HAP-1 (cell line): ENCODE data around the gene TSPEAR.
"Not testable (repeated sequence)": the region's sequence is repeated elsewhere in the genome, so short reads cannot be mapped to it uniquely, and the experiment has no call there.

Experiments used
- DNase-seq, 2 experiments: peaks; one replicate each; pipeline ENCODE4 v3.0.0-alpha.2; 2016 to 2020; ENCODE audit warnings: low spot score in 2 of 2
- H3K27me3 ChIP-seq: fragments of 250-450 bp; sonication (Bioruptor Pico); 2 replicates; pipeline ENCODE4 v1.5.1; 2020; ENCODE audit warnings: low read depth, mild to moderate bottlenecking, moderate library complexity
- H3K36me3 ChIP-seq: fragments of 250-450 bp; sonication (Bioruptor Pico); replicated peaks from 2 replicates; pipeline ENCODE4 v1.5.1; 2020; ENCODE audit warnings: mild to moderate bottlenecking
- H3K4me1 ChIP-seq: fragments of 250-450 bp; sonication (Bioruptor Pico); 2 replicates; pipeline ENCODE4 v1.5.1; 2020; ENCODE audit warnings: mild to moderate bottlenecking
- H3K4me3 ChIP-seq: fragments of 250-450 bp; sonication (Bioruptor Pico); 2 replicates; pipeline ENCODE4 v1.5.1; 2020; ENCODE audit warnings: mild to moderate bottlenecking, moderate library complexity
- H3K9me3 ChIP-seq: fragments of 250-450 bp; sonication (Bioruptor Pico); 2 replicates; pipeline ENCODE4 v1.5.1; 2020; ENCODE audit warnings: mild to moderate bottlenecking, moderate library complexity
- in situ Hi-C: fragments of 300-500 bp; cut with MboI; formaldehyde crosslinking; loops from 3 replicates; pipeline ENCODE4 v1.14.3; 2020; ENCODE audit warnings: low sequenced_read_pairs, inconsistent platforms, mixed read lengths

TSPEAR gene

DNA sequence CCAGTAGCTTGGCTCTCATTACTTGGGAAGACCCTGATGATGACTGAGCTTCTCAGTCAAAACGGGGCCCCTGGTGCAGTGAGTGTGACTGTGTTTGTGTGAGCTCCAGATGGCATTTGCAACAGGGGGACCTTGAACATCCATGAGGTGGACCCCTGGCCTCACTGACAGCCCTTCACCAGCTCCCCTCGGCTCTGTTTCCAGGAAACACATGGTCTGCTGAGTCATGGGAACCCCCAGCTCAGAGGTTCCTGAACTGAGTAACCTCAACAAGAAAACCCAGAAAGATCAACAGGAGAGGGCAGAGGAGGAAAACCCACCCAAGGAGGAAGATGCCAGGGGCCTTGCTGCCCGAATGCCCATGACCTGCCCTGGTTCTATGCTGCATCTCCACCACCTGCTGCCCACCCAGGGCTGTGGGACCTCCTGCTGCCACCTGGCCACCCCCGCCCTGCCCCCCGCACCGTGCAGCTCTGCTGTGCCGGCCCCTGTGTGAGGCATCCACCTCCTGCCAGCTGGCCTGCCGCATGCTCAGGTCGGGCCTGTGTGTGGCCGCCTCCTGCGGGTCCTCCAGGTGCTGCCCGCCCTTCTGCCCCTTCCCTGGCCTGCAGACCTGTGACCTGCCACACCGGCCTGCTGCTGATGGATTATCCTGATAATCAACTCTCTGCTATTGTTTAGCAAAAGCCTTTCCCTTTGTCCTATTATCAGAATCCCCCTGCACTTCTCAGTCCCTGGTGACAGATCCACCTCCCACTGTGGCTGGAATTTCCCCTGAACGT is 25.2 kb downstream of the TSPEAR start:
- Histone ChIP-seq H3K4me1 (no peaks in the 10 kb centered on the region), H3K4me3 (no peak overlapping the region), H3K27me3 (no peaks in the 10 kb centered on the region), H3K36me3 (no peaks in the 10 kb centered on the region), H3K9me3 (no peaks in the 10 kb centered on the region)
- in situ Hi-C loops = no loop called here
- no peak for DNase-seq

DNA sequence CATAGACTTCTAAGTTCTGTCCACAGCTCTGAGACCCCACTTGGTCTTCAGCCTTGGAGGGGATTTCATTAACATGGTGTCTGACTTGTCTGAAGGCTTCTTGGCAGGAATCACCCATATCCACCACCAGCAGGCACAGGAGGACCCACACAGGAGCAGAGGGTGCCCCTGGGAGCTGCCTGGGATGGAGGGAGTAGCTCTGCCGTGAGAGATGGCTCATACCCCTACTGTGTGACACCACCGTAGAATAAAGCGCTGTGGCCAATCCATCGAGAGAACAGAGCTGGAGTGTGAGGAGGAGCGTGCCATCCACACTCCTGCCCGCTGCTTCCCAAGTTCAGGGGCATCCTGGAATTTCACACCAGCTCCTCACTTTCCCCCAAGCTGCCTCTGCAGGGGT is 26.3 kb downstream of the TSPEAR start:
- H3K27me3 ChIP-seq, H3K9me3 ChIP-seq, in situ Hi-C loops, H3K4me3 ChIP-seq, DNase-seq, H3K4me1 ChIP-seq, H3K36me3 ChIP-seq: not testable (repeated sequence)

DNA sequence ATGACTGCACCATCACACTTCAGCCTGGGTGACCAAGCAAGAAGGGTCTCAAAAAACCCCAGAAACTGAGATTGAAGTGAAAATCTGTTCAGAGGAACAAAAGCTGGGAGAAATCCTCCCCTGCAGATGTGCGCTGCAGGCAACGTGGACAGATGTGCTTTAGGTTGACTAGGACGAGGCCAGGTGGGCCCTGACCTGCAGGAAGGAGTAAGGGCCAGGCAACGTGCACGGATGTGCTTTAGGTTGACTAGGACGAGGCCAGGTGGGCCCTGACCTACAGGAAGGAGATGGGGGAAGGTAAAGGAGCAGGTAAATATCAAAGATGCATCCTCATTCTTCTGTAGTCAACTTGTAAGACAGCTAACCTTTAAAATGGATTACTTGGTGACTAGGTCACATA is 26.9 kb downstream of the TSPEAR start:
- 0 out of 2 replicates have a peak, but pooled peaks cover 4% of the 10 kb centered on the region for H3K27me3 ChIP-seq
- H3K4me3 ChIP-seq = no peak overlapping the region

DNA sequence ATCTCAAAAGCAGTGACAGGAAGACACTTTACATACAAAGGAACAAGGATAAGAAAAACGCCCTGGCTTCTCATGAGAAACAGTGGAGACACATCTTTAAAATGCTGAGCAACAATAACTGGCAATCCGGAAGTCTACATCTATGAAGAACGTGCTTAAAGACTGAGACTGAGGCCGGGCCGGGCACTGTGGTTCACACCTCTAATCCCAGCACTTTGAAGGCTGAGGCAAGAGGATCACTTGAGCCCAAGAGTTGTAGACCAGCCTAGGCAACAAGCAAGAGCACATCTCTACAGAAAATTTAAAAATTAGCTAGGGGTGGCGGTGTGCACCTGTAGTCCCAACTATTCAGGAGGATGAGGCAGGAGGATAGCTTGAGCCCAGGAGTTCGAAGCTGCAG is 27.3 kb downstream of the TSPEAR start:
- H3K9me3 ChIP-seq = no peaks in the 10 kb centered on the region
- no peaks in the 10 kb centered on the region for H3K36me3 ChIP-seq
- DNase-seq = no peak
- in situ Hi-C loops = no loop called here
- H3K4me1 ChIP-seq = no peaks in the 10 kb centered on the region
- H3K4me3 ChIP-seq = no peak overlapping the region
- 0 out of 2 replicates have a peak, but pooled peaks cover 4% of the 10 kb centered on the region for H3K27me3 ChIP-seq

More for the DNA sequence above, 26.9 kb downstream of the TSPEAR start:
- H3K9me3 ChIP-seq = no peaks in the 10 kb centered on the region
- H3K36me3 ChIP-seq = no peaks in the 10 kb centered on the region
- no peaks in the 10 kb centered on the region for H3K4me1 ChIP-seq
- no peak for DNase-seq
- in situ Hi-C loops = no loop called here

DNA sequence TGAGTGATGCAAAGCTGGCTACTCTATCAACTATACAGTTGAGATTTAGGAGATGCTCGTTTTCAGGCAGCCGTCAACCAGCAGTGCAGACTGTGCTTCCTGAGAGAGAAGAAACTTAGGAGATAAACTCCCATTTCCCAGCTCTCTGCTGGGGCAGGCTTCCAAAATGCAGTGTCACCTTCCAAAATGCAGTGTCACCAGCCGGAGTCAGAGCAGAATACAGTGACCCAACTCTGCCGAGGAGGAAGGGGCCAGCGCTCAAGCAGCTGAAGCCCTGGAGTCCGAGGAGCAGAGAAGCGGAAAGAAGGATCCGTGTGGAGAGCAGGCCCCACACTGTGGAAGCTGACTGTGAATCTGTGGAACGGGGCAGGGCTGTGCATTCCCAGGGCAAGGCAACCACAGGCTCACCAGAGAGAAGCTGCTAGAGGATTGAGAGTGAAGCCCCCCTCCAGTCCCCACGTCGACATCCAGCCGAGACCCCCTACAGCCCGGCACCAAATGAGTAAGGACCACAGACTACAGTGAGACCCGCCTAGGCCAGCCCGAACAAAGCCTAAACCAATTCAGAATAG is 28.7 kb downstream of the TSPEAR start:
- H3K27me3 ChIP-seq = 0 out of 2 replicates have a peak, but pooled peaks cover 4% of the 10 kb centered on the region
- no peaks in the 10 kb centered on the region for H3K36me3 ChIP-seq
- H3K9me3 ChIP-seq = no peaks in the 10 kb centered on the region
- DNase-seq = no peak
- no peaks in the 10 kb centered on the region for H3K4me1 ChIP-seq
- no peak overlapping the region for H3K4me3 ChIP-seq
- in situ Hi-C loops = no loop called here

DNA sequence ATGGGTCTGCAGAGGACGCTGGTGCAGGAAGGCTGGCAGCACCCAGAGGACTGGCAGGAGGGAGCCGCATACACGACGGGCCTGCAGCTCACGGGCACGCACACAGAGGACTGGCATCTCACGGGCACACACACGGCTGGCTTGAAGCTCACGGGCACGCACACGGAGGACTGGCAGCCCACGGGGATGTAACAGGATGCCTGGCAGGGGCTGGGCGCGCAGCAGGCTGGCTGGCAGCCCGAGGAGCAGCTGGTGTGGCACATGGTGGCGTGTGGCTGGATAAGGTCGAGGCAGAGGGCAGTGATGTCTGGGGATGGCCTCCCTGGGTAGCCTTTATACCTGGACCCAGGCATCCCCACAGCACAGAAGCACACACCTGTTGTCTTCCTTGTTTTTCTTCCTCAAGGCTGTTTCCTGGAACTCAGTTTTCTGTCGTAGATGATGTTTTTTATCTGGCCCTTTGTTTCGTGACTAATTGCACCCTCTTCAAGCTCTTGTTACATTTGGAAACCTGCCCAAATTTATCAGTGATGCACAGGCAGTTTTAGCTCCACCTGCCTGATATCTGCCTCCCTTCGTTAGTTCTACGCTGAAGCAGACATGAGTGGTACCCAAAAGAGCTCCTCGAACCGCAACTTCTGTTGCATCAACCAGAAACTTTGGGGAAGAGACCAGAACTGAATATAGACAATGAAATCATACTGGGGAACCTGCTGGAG is 29.4 kb downstream of the TSPEAR start, which contains the start of gene KRTAP12-1:
Gene KRTAP12-1, minus strand, starts transcription at position 303 of the 719 bp plus-strand sequence. Its CDS starts 40 bp downstream, at position 263.
- Histone ChIP-seq H3K4me1 (no peaks in the 10 kb centered on the region), H3K27me3 (0 out of 2 replicates have a peak, but pooled peaks cover 4% of the 10 kb centered on the region), H3K4me3 (no peak within 1 kb of the TSS), H3K36me3 (no peaks in the 10 kb centered on the region), H3K9me3 (no peaks in the 10 kb centered on the region)
- in situ Hi-C loops = no loop called here
- DNase-seq = no peak

DNA sequence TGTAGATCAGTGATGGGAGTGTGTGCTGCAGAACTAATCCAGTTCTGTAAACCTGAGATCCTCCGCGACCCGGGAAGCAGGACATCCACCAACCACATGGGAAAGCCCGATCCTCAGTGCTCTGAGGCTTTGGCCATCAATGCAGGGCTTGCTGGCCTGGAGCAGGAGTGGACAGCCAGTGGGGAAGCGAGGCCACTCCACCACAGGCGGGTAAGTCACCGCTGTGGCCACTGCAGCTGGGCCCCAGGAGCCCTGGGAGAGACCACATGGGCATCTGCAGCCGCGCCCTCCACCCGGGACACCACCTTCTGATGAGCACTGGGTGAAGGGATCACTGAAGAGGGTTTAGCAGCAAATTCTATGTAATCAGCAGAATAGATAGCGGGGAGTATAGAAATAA is 30.2 kb downstream of the TSPEAR start:
- H3K4me1 ChIP-seq = no peaks in the 10 kb centered on the region
- H3K9me3 ChIP-seq = no peaks in the 10 kb centered on the region
- no peak overlapping the region for H3K4me3 ChIP-seq
- H3K27me3 ChIP-seq = peaks cover 10% of the 10 kb centered on the region; the same call in 1 of the 2 replicates
- in situ Hi-C loops = no loop called here
- H3K36me3 ChIP-seq = no peaks in the 10 kb centered on the region
- DNase-seq = no peak

DNA sequence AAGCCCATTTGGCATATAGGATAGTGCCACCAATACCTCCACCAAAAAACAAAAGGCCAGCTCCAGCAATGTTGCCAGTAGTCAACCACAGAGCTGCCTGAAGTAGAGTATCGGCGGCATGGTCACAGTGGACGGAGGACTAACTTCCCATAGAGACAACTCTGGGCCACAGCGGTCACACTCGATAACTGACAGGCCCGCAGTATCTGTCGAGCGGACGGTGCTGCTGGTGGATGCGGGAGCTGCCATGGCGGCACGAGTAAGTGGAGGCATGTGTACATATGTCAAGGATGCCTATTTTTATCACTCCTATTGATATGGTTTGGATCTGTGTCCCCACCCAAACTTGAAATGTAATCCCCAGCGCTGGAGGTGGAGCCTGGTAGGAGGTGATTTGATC is 33.5 kb downstream of the TSPEAR start:
- no peak for DNase-seq
- Histone ChIP-seq H3K27me3 (peaks cover 16% of the 10 kb centered on the region; the same call in 1 of the 2 replicates), H3K4me1 (no peaks in the 10 kb centered on the region), H3K9me3 (peaks cover 3% of the 10 kb centered on the region; the same call in 1 of the 2 replicates), H3K4me3 (no peak overlapping the region), H3K36me3 (no peaks in the 10 kb centered on the region)
- in situ Hi-C loops = no loop called here

DNA sequence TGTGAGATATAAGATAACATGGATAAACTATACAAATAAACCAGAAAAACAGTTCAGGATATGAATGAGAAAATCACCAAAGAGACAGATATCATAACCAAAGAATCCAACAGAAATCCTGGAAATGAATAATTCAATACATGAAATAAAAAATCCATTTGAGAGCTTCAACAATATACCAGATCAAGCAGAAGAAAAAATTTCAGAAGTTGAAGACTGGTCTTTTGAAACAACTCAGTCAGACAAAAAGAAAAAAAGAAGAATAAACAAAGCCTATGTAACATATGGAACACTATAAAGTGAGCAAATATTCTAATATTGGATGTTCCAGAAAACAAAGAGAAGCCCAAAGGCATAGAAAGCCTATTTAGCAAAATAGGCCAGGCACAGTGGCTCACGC is 39.5 kb downstream of the TSPEAR start:
- peaks cover 6% of the 10 kb centered on the region; the same call in 1 of the 2 replicates for H3K9me3 ChIP-seq
- H3K27me3 ChIP-seq = peaks cover 14% of the 10 kb centered on the region; the same call in 1 of the 2 replicates
- H3K4me1 ChIP-seq = no peaks in the 10 kb centered on the region
- no peak overlapping the region for H3K4me3 ChIP-seq
- no peak for DNase-seq
- no peaks in the 10 kb centered on the region for H3K36me3 ChIP-seq
- in situ Hi-C loops = no loop called here

DNA sequence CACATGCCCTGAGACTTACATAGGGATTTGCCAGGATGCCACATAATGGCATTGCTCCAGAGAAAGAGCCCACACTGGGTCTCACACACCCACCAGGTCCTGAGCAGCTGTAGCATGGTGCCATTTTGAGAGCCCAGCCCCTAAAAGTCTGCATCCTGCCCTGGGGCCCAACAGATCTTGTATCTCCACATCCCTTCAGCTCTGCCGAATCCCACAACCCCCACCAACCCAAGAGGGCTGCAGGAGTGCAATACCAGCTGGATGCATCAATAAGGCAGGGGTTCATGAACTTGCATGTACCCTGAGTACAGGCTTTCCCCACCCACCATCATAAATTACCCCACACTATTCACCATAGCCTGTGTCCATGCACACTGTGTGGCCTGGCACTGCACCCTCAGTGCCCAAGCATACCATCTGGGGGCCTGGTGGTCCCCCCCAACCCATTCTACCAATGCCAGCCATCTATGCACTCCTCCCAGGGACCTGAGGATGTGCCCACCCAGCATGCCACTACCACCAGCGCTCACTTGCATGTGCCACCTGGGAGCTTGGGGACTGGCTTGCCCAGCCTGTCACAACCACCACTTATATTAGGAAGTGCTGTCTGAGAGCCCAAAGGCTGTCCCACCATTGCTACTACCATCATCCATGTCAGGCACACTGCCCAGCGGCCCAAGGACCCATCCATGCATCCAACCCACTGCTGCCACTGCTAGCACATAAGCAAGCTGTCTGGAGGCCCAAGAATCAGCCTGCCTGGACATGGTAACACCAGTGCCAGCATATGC is 40.5 kb downstream of the TSPEAR start:
- H3K36me3 ChIP-seq = no peaks in the 10 kb centered on the region

DNA sequence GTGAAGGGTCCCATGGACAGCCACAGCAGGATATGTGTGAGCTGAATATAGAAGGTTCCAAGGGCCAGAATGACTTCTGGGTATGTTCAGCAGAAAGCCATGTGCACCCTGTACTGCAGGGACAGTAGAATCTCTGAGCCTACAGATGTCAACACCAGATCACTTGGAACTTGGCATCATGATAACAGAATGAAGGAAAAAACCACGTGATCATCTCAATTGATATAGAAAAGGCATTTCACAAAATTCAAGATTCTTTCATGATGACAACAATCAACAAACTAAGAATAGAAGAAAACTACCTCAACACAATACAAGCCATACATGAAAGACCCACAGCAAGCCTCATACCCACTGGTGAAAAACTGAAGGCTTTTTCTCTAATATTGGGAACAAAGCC is 43.8 kb downstream of the TSPEAR start:
- no peak for DNase-seq
- in situ Hi-C loops = no loop called here
- Histone ChIP-seq H3K4me1 (no peaks in the 10 kb centered on the region), H3K9me3 (0 out of 2 replicates have a peak, but pooled peaks cover under 1% of the 10 kb centered on the region), H3K4me3 (no peak overlapping the region), H3K27me3 (0 out of 2 replicates have a peak, but pooled peaks cover 2% of the 10 kb centered on the region), H3K36me3 (no peaks in the 10 kb centered on the region)

More for the DNA sequence above, 40.5 kb downstream of the TSPEAR start:
- no peak for DNase-seq
- no peaks in the 10 kb centered on the region for H3K4me1 ChIP-seq
- in situ Hi-C loops = no loop called here
- H3K9me3 ChIP-seq = peaks cover 6% of the 10 kb centered on the region; the same call in 1 of the 2 replicates
- H3K27me3 ChIP-seq = peaks cover 7% of the 10 kb centered on the region; the same call in 1 of the 2 replicates
- H3K4me3 ChIP-seq = no peak overlapping the region

DNA sequence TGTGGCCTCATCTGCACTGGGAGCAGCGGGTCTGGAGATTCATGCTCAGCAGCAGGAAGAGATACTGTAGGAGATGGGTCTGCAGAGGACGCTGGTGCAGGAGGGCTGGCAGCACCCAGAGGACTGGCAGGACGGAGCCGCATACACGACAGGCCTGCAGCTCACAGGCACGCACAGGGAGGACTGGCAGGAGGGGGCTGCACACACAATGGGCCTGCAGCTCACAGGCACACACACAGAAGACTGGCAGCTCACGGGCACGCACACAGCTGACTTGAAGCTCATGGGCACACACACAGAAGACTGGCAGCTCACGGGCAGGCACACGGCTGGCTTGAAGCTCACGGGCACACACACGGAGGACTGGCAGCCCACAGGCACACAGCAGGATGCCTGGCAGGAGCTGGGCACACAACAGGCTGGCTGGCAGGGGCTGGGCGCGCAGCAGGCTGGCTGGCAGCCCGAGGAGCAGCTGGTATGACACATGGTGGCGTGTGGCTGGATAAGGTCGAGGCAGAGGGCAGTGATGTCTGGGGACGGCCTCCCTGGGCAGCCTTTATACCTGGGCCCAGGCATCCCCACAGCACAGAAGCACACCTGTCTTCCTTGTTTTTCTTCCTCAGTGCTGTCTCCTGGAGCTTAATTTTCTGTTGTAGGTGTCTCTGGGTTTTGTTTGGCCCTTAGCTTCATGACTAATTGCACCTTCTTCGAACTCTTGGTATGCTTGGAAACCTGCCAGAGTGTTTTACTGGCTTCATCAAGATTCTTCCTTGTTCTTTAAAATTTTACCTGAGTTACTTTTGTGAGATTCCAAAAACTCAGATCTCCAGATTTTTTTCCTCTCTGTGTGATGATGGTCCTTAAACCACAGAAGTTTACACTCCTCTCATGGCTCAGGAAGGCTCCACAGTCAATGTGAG is 44.7 kb downstream of the TSPEAR start, which contains the start of gene KRTAP12-2:
Gene KRTAP12-2, minus strand, starts transcription at position 527 of the 920 bp plus-strand sequence. Its CDS starts 41 bp downstream, at position 486.
- in situ Hi-C loops = no loop called here
- no peaks in the 10 kb centered on the region for H3K36me3 ChIP-seq
- no peaks in the 10 kb centered on the region for H3K4me1 ChIP-seq
- 0 out of 2 replicates have a peak, but pooled peaks cover 1% of the 10 kb centered on the region for H3K27me3 ChIP-seq
- no peak for DNase-seq
- no peaks in the 10 kb centered on the region for H3K9me3 ChIP-seq
- H3K4me3 ChIP-seq = no peak within 1 kb of the TSS
